ENCODE results near the gene COX6B1. TPM values are rescaled to one million over a fixed set of nuclear protein-coding genes. Genes with fewer than 3 reads are reported as not detected.

The COX6B1 gene
- total RNA-seq, 1 experiment from 2014 or later: 496 TPM

GRCh38 chr19:35665157-35665556 lies 17.0 kb downstream of the COX6B1 start:
- no TSS peak for BruUV-seq (replicated peaks)
- Histone ChIP-seq H3K9ac (ENCODE audit: low read length) (no peak overlapping the region), H3K9me2 (ENCODE audit: insufficient read depth) (no peaks in the 10 kb centered on the region), H3K27ac (ENCODE audit: low read depth, low read length) (no peak overlapping the region), H4K20me1 (ENCODE audit: insufficient read depth) (no peaks in the 10 kb centered on the region), H3K36me3 (ENCODE audit: control insufficient read depth in 1 of 2, insufficient read depth in 2 of 2, low read length in 2 of 2) (no peaks in the 10 kb centered on the region), H3K27me3 (ENCODE audit: insufficient read depth, low read length) (peaks cover 5% of the 10 kb centered on the region; the same call in 1 of the 2 replicates), H3K79me2 (ENCODE audit: insufficient read depth, low read length) (no peaks in the 10 kb centered on the region), H3K4me3 (replicated peaks in 1 of 2; ENCODE audit: low read depth in 1 of 2, low read length in 2 of 2) (no peak overlapping the region), H3K4me1 (ENCODE audit: control insufficient read depth in 1 of 2, insufficient read depth in 2 of 2, low read length in 2 of 2) (no peaks in the 10 kb centered on the region), H3K4me2 (ENCODE audit: low read length) (no peak overlapping the region), H2AFZ (ENCODE audit: low read depth, low read length, poor library complexity, severe bottlenecking) (no peak overlapping the region), H3K9me3 (ENCODE audit: control insufficient read depth in 1 of 2, insufficient read depth in 1 of 2, low read depth in 1 of 2, low read length in 2 of 2) (no peaks in the 10 kb centered on the region)
- ChIA-PET POLR2A (interaction anchor here (1.7 kb wide), 1 partner anchor 17 kb away, joined by 8 read pairs; the partner anchor contains the start of gene COX6B1), RAD21 (ENCODE audit: low non-redundant PET in 1 of 2, low total read pairs in 2 of 2, uncharacterized antibody in 2 of 2, unreplicated experiment in 2 of 2) (no interaction called here), CTCF (no interaction called here)
- DNase-seq (ENCODE audit: low read depth, low spot score): no peak
- TF ChIP-seq ZFX (IDR thresholded peaks at IDR 0.05) (no peak), POLR2AphosphoS5 (IDR thresholded peaks at IDR 0.05; ENCODE audit: low read depth, low read length) (no peak), EGR1 (IDR thresholded peaks at IDR 0.05; ENCODE audit: low read depth) (no peak), ELF1 (IDR thresholded peaks at IDR 0.05; ENCODE audit: borderline replicate concordance, low read depth) (no peak), CEBPB (IDR thresholded peaks at IDR 0.05; ENCODE audit: low read depth) (no peak), ZNF274 (IDR thresholded peaks at IDR 0.05; ENCODE audit: low read depth, low read length) (no peak), JUND (IDR thresholded peaks at IDR 0.05) (no peak), EZH2phosphoT487 (IDR thresholded peaks at IDR 0.05; ENCODE audit: borderline replicate concordance) (no peak)
- TF ChIP-seq, protein P1, sequence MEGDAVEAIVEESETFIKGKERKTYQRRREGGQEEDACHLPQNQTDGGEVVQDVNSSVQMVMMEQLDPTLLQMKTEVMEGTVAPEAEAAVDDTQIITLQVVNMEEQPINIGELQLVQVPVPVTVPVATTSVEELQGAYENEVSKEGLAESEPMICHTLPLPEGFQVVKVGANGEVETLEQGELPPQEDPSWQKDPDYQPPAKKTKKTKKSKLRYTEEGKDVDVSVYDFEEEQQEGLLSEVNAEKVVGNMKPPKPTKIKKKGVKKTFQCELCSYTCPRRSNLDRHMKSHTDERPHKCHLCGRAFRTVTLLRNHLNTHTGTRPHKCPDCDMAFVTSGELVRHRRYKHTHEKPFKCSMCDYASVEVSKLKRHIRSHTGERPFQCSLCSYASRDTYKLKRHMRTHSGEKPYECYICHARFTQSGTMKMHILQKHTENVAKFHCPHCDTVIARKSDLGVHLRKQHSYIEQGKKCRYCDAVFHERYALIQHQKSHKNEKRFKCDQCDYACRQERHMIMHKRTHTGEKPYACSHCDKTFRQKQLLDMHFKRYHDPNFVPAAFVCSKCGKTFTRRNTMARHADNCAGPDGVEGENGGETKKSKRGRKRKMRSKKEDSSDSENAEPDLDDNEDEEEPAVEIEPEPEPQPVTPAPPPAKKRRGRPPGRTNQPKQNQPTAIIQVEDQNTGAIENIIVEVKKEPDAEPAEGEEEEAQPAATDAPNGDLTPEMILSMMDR (IDR thresholded peaks at IDR 0.05 in 2 of 3, conservative IDR thresholded peaks at IDR 0.05 in 1 of 3; ENCODE audit: borderline replicate concordance in 1 of 3, insufficient read depth in 1 of 3, low read depth in 2 of 3, low read length in 2 of 3): no peak
- ATAC-seq: no peak
- intact Hi-C loops (cut with micrococcal nuclease): no loop called here

- intact Hi-C loops (cut with micrococcal nuclease): no loop called here
- Histone ChIP-seq H3K27me3 (ENCODE audit: insufficient read depth, low read length) (peaks cover 5% of the 10 kb centered on the region; the same call in 1 of the 2 replicates), H3K4me1 (ENCODE audit: control insufficient read depth in 1 of 2, insufficient read depth in 2 of 2, low read length in 2 of 2) (no peaks in the 10 kb centered on the region), H3K4me2 (ENCODE audit: low read length) (no peak overlapping the region), H4K20me1 (ENCODE audit: insufficient read depth) (no peaks in the 10 kb centered on the region), H3K9me2 (ENCODE audit: insufficient read depth) (no peaks in the 10 kb centered on the region), H3K9ac (ENCODE audit: low read length) (no peak overlapping the region), H3K27ac (ENCODE audit: low read depth, low read length) (no peak overlapping the region), H3K9me3 (ENCODE audit: control insufficient read depth in 1 of 2, insufficient read depth in 1 of 2, low read depth in 1 of 2, low read length in 2 of 2) (no peaks in the 10 kb centered on the region), H3K79me2 (ENCODE audit: insufficient read depth, low read length) (no peaks in the 10 kb centered on the region), H3K36me3 (ENCODE audit: control insufficient read depth in 1 of 2, insufficient read depth in 2 of 2, low read length in 2 of 2) (no peaks in the 10 kb centered on the region), H3K4me3 (replicated peaks in 1 of 2; ENCODE audit: low read depth in 1 of 2, low read length in 2 of 2) (no peak overlapping the region), H2AFZ (ENCODE audit: low read depth, low read length, poor library complexity, severe bottlenecking) (no peak overlapping the region)
- ChIA-PET CTCF (no interaction called here), POLR2A (no interaction called here), RAD21 (ENCODE audit: low non-redundant PET in 1 of 2, low total read pairs in 2 of 2, uncharacterized antibody in 2 of 2, unreplicated experiment in 2 of 2) (no interaction called here)
- no peak for ATAC-seq
- no TSS peak for BruUV-seq (replicated peaks)
- DNase-seq (ENCODE audit: low read depth, low spot score): no peak
- TF ChIP-seq POLR2A (IDR thresholded peaks at IDR 0.05; ENCODE audit: borderline replicate concordance, extremely low read depth, insufficient read depth, insufficient read length) (no peak), ZNF274 (IDR thresholded peaks at IDR 0.05; ENCODE audit: low read depth, low read length) (no peak), EGR1 (IDR thresholded peaks at IDR 0.05; ENCODE audit: low read depth) (no peak), EZH2phosphoT487 (IDR thresholded peaks at IDR 0.05; ENCODE audit: borderline replicate concordance) (no peak), RAD21 (IDR thresholded peaks at IDR 0.05; ENCODE audit: low read depth) (no peak), SP1 (IDR thresholded peaks at IDR 0.05; ENCODE audit: low read depth) (no peak), POLR2AphosphoS5 (IDR thresholded peaks at IDR 0.05; ENCODE audit: low read depth, low read length) (no peak), CBX3 (IDR thresholded peaks at IDR 0.05; ENCODE audit: low read depth) (no peak), JUND (IDR thresholded peaks at IDR 0.05) (no peak), TCF7L2 (IDR thresholded peaks at IDR 0.05; ENCODE audit: borderline replicate concordance, extremely low read depth, insufficient read depth, insufficient read length) (no peak), CEBPB (IDR thresholded peaks at IDR 0.05; ENCODE audit: low read depth) (no peak), FOSL1 (IDR thresholded peaks at IDR 0.05; ENCODE audit: low read depth) (no peak), MAX (IDR thresholded peaks at IDR 0.05) (no peak), ATF3 (IDR thresholded peaks at IDR 0.05) (no peak)
- TF ChIP-seq, protein P1 (IDR thresholded peaks at IDR 0.05 in 2 of 3, conservative IDR thresholded peaks at IDR 0.05 in 1 of 3; ENCODE audit: borderline replicate concordance in 1 of 3, insufficient read depth in 1 of 3, low read depth in 2 of 3, low read length in 2 of 3): no peak
Observed at GRCh38 chr19:35665604-35666003, 17.5 kb downstream of the COX6B1 start.

Measured in HCT116 (cell line).